ENCODE measurements around the gene ASNS.
"Not testable (repeated sequence)": the region's sequence is repeated elsewhere in the genome, so short reads cannot be mapped to it uniquely, and the experiment has no call there.

DNA sequence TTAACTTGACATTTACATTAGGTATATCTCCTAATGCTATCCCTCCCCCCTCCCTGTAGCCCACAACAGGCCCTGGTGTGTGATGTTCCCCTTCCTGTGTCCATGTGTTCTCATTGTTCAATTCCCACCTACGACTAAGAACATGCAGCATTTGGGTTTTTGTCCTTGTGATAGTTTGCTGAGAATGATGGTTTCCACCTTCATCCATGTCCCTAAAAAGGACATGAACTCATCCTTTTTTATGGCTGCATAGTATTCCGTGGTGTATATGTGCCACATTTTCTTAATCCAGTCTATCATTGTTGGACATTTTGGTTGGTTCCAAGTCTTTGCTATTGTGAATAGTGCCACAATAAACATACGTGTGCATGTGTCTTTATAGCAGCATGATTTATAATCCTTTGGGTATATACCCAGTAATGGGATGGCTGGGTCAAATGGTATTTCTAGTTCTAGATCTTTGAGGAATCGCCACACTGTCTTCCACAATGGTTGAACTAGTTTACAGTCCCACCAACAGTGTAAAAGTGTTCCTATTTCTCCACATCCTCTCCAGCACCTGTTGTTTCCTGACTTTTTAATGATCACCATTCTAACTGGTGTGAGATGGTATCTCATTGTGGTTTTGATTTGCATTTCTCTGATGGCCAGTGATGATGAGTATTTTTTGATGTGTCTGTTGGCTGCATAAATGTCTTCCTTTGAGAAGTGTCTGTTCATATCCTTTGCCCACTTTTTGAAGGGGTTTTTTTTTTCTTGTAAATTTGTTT is 21.8 kb downstream of the ASNS start:
- TF ChIP-seq, protein P1, sequence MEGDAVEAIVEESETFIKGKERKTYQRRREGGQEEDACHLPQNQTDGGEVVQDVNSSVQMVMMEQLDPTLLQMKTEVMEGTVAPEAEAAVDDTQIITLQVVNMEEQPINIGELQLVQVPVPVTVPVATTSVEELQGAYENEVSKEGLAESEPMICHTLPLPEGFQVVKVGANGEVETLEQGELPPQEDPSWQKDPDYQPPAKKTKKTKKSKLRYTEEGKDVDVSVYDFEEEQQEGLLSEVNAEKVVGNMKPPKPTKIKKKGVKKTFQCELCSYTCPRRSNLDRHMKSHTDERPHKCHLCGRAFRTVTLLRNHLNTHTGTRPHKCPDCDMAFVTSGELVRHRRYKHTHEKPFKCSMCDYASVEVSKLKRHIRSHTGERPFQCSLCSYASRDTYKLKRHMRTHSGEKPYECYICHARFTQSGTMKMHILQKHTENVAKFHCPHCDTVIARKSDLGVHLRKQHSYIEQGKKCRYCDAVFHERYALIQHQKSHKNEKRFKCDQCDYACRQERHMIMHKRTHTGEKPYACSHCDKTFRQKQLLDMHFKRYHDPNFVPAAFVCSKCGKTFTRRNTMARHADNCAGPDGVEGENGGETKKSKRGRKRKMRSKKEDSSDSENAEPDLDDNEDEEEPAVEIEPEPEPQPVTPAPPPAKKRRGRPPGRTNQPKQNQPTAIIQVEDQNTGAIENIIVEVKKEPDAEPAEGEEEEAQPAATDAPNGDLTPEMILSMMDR (IDR thresholded peaks at IDR 0.05; ENCODE audit: insufficient read depth, low read length) = not testable (repeated sequence)
- not testable (repeated sequence) for TF ChIP-seq GABPA (IDR thresholded peaks at IDR 0.05; ENCODE audit: low read depth); POLR2AphosphoS5 (IDR thresholded peaks at IDR 0.05; ENCODE audit: low read depth); SPI1 (IDR thresholded peaks at IDR 0.05; ENCODE audit: borderline replicate concordance, low read depth)

Data from HL-60 (cell line).